Embryonic facial prominence (tissue), 1 donor: ENCODE measurements around the gene AMD1.
"Not testable (repeated sequence)": the region's sequence is repeated elsewhere in the genome, so short reads cannot be mapped to it uniquely, and the experiment has no call there.

Experiments used
- DNase-seq: peaks from one replicate; pipeline ENCODE4 v3.0.0-alpha.2; 2016; ENCODE audit errors: extremely low spot score

AMD1 gene

DNA sequence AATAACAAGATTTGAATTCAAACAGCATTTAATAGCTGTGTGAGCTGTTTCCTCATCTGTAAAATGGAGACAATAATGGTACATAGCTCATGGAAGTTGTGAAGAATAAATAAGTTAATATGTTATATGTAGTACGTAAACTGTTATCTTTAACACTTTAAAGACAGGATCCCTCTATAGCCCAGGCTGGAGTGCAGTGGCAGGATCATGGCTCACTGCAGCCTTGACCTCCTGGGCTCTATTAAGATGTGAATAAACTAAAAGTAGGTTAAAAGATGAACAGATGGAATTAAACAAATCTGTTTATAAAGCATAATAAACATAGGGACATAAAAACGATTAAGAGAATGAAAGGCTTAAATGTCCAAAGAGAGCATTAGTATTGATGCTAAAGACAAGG is 3.0 kb downstream of the AMD1 start:
- DNase-seq, result no peak

- DNase-seq, result no peak
Measured at GRCh38 chr6:110878751-110879522, 4.4 kb downstream of the AMD1 start.

DNA sequence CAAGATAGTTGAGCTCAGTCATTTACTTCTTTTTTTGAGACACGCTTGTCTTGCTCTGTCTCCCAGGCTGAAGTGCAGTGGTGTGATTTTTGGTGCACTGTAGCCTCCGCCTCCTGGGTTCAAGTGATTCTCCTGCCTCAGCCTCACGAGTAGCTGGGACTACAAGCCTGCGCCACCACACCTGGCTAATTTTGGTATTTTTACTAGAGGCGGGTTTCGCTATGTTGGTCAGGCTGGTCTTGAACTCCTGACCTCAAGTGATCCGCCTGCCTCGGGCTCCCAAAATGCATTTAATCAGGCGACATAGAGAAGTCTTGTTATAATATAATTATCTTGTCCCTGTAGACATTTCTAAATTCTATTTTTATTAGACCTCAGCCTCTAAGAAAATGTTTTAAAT is 6.1 kb downstream of the AMD1 start:
- DNase-seq, result no peak

- DNase-seq, result no peak
Measured at GRCh38 chr6:110881546-110882273, 7.1 kb downstream of the AMD1 start.

- no peak for DNase-seq
Measured at GRCh38 chr6:110882274-110882619, 7.7 kb downstream of the AMD1 start.

GRCh38 chr6:110882824-110883554 is 8.4 kb downstream of the AMD1 start:
- DNase-seq, result no peak

DNA sequence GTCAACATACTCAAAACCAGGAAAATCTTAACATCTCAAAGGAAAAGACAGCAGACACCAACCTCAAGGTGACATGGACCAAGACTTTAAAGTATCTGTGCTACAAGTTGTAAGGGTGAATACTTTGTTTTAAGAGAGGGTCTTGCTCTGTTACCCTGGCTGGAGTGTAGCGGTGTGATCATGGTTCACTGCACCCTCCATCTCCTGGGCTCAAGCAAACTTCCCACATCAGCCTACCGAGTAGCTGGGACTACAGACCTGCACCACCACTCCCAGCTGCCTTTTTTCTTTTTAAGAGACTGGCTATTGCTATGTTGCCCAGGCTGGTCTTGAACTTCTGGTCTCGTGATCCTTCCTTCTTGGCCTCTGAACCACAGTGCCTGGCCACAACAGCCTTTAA is 9.7 kb downstream of the AMD1 start:
- DNase-seq, result no peak

- DNase-seq, result no peak
Measured at GRCh38 chr6:110885526-110885925, 10.9 kb downstream of the AMD1 start.

DNA sequence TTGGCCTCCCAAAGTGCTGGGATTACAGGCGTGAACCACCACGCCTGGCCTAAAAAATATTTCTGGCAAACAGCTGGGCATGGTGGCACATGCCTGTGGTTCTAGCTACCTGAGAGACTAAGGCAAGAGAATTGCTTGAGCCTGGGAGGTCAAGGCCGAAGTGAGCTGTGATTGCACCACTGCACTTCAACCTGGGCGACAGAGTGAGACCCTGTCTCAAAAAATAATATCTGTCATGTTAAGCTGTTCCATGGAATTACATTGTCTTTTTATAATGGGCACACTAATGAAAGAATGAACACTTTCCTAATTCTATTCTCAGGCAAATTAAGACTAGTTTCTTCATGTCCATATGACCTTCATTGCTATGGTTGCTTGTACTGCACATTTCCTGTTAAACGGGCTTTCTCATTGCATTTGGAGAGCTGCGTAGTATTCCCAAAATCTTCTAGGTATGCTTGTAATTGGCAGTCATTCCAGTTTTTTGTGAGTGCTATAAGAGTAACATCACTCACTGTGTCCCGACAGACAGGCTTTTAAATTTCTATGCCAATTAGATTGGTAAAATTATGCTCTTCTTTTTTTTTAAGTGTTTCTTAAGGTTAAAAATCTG is 12.1 kb downstream of the AMD1 start:
- no peak for DNase-seq

- no peak for DNase-seq
Measured at GRCh38 chr6:110890288-110890687, 15.7 kb downstream of the AMD1 start.

DNA sequence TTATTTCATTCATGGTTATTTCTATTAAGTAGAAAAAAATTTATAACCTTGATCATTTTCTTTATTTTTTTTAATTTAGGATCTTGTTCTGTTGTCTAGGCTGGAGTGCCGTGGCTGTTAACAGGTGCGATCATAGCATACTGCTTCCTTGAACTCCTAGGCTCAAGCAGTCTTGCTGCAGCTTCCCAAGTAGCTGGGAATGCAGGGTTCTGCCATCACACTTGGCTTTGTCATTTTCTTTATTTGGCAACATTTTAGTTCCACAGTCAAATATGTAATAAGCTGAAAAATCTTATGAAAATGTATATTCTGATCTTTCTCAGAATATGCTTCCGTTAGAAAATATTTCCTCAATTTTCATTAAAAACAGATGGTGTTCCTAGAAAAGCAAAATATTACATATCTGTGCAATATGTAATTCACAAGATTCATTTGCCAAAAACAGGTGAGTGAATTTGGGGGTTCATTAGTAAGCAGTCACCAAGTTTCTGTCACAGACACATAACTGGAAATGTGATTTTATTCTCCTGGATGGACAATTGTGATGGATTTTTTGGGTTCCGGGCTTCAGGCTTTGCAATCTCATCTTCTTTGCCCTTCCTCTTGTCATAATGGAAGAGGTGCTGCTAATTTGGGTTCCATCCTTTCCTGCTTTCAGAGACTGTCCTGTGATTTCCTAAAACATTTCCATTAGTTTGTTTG is 21.5 kb downstream of the AMD1 start:
- no peak for DNase-seq

- no peak for DNase-seq
Measured at GRCh38 chr6:110897433-110897832, 22.8 kb downstream of the AMD1 start.

GRCh38 chr6:110898111-110898510 is 23.5 kb downstream of the AMD1 start:
- no peak for DNase-seq

DNA sequence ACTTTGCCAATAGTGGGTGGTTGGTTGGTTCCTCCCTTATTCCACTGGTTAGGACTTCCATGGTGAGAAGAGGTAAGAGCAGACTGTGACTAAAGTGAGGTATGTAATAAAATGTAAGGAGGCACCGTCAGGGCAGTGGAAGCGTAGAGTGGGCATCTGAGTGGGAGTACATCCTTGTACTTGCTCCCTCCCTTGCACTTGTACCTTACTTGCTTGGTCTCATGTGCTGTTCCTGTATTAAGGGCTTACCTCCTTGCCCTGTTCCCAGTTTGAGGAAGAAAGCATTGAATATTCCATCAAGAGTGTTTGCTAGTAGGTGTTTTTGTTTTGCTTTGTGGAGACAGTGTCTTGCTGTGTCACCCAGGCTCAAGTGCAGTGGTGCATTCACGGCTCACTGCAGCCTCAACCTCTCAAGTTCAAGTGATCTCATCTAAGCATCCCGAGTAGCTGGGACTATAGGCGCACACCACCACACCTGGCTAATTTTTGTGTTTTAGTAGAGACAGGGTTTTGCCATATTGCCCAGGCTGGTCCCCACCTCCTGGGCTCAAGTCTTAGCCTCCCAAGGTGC is 25.5 kb downstream of the AMD1 start:
- DNase-seq, result no peak

DNA sequence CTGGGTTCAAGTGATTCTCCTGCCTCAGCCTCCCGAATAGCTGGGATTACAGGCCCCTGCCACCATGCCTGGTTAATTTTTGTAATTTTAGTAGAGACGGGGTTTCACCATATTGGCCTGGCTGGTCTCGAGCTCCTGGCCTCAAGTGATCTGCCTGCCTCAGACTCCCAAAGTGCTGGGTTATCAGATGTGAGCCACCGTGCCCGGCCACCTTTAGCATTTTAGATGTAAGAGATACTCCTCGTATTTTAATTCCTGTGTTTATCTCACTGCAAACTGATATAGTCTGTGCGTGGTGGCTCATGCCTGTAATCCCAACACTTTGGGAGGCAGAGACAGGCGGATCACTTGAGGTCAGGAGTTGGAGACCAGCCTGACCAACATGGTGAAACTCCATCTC is 27.0 kb downstream of the AMD1 start:
- not testable (repeated sequence) for DNase-seq

DNA sequence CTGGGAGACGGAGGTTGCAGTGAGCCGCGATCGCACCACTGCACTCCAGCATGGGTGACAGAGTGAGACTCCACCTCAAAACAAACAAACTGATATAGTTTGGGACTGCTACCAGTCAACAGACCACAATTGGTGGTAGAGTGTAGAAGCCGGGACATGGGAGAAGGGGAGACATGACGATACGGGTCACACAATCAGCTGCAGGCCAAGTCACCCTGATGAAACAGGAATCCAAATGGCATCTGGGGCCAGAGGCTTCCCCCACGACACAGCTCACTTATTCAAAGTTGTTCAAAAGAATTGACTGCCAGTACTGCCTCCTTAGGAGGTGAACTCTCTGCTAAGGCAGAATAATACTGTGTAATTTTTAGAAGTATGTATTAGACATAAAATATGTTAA is 27.5 kb downstream of the AMD1 start:
- no peak for DNase-seq

DNA sequence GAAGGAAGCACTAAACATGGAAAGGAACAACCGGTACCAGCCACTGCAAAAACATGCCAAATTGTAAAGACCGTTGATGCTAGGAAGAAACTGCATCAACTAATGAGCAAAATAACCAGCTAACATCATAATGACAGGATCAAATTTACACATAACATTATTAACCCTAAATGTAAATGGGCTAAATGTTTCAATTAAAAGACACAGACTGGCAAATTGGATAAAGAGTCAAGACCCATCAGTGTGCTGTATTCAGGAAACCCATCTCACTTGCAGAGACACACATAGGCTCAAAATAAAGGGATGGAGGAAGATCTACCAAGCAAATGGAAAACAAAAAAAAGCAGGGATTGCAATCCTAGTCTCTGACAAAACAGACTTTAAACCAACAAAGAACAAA is 31.7 kb downstream of the AMD1 start:
- DNase-seq, result not testable (repeated sequence)

- no peak for DNase-seq
Measured at GRCh38 chr6:110930781-110931180, 56.2 kb downstream of the AMD1 start.

DNA sequence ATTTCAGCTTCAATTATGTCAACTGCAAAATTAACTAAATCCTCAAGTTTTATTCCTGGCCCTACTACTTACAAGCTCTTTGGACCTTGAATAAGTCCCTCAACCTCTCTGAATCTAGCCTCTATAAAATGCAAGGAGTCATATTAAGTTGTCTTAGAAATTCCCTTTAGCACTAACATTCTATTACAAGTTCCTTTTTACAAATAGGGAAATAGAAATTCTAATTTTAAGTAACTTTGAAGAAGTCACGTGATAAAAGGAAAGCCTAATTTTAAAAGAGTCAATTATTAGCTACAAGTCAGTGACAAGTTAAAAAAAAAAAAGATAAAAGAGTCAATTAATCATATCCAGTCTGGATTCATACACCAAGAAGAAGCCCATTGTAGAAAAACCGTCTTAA is 59.3 kb downstream of the AMD1 start:
- DNase-seq, result no peak

DNA sequence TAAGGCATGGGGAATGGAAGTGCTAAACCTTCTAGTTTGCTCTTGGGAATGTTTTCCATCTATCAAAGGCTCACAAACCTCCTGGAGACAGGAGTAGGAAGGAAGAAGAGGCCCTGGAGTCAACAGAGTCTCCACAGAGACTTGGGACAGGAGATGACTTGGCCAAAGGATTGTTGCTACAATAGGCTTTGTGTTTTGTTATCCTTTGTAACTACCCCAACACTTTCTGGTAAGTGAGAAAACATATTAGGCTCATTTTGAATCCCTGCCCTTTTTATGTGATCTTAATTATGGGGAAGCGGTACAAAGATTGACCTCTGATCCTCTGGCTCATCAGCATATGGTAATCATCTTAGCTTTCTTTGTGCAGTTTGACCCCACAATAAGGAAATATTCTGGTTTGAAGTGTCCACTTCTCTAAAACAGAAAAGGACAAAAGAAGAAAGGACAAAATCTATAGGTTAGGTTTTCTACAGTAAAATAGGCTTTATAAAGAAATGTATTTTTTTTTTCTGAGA is 59.9 kb downstream of the AMD1 start:
- DNase-seq, result no peak

DNA sequence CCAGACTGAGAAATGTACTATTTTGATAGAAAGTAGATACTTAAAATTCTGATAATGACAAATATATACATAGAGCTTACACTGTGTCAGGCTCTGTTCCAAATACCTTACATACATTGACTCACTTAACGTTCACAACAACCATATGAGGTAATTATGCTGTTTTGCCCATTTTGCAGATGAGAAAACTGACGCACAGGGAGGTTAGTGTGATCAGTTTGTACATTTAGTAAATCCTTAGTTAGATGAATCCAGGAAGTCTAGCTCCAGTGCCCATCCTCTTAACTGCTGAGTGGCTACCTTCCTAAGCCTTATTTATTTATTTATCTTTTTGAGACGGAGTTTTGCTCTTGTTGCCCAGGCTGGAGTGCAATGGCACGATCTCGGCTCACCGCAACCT is 60.6 kb downstream of the AMD1 start:
- DNase-seq, result no peak
